Globus pallidus (tissue), 1 donor: ENCODE data around the gene INPP5D.
A peak's percentile ranks its signal among the peaks of the same experiment; 100 is the strongest.
"Not testable (repeated sequence)": the region's sequence is repeated elsewhere in the genome, so short reads cannot be mapped to it uniquely, and the experiment has no call there.

Source experiments
- DNase-seq: peaks from one replicate; pipeline ENCODE4 v3.0.0-alpha.2; 2015; ENCODE audit warnings: low spot score

INPP5D gene

GRCh38 chr2:233093721-233094120 is 33.6 kb downstream of the INPP5D start:
- no peak for DNase-seq

GRCh38 chr2:233094614-233095013 is 34.5 kb downstream of the INPP5D start:
- no peak for DNase-seq

GRCh38 chr2:233096006-233096405 is 35.9 kb downstream of the INPP5D start:
- DNase-seq, result no peak

DNA sequence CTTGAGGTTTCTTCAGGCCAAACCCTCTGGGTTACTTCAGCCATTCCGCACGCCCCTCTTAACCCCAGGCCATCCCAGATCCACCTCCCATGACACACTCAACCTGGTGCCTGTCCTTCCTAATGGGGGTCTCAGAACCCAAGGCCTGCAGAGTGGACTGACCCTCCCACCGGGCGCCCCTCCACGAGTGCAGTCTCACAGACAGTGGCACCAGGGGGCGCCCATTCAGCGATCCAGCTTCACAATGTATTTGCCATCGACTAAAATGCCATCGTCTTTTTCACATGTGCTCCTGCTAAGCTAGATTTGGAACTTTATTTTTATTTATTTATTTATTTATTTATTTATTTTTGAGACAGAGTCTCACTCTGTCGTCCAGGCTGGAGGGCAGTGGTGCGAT is 38.5 kb downstream of the INPP5D start:
- DNase-seq, result no peak

GRCh38 chr2:233099820-233100191 is 39.7 kb downstream of the INPP5D start:
- DNase-seq, result not testable (repeated sequence)

- DNase-seq, result no peak
Observed at GRCh38 chr2:233100192-233100998, 40.3 kb downstream of the INPP5D start.

DNA sequence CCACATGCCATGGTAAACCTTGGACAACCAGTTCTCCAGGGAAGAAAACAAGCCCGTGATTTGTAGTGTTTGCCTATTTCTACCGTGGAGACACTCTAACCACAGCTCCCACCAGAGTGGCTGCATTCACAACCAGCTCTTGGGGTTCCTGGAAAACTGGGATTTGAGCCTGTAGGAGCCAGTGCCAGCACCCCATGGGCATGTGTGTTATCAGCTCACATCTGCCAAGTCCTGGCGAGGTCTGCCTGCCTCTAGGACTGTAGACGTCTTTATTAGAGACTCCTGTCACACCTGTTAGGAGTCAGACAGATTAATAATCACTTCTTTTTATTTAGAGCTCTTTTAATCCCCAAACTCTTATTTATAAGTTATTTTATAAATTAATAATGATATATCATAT is 41.0 kb downstream of the INPP5D start:
- no peak for DNase-seq

GRCh38 chr2:233101816-233102215 is 41.7 kb downstream of the INPP5D start:
- DNase-seq, result no peak

DNA sequence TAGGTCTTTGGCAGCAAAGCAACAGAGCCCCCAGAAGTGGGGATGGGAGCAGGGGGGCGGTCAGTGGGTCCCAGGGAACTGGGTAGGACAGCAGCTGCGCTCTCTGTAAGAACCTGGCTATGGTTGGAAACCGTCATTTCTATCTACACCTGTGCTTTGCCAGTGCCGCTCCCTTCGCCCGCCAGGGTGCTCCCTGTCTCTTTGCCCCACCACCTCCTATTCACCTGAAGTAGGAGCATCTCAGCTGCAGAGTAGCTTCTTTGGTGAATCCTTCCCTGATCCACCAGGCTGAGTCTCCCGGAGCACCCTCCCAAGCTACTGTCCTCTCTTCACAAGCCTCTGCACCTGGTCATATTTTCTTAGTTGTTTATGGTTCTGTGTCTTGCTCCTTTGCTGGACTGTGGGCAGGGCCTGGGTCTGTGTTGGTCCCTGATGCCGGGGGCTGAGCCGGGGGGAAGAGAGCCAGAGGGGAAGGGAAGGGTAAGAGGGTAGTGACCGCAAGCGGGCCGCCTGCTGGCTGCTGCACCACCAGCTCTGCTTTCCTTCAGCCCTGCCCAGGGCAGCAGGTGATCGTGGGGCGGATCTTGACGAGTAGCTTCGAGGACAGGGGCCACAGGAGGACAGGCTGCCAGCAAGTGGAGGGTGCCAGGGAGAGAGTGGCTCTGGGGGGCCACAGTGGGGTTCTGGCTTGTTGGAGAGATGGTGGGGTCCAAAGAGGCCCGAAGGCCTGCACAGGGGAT is 45.2 kb downstream of the INPP5D start:
- DNase-seq, result no peak

- no peak for DNase-seq
Observed at GRCh38 chr2:233105930-233106329, 45.8 kb downstream of the INPP5D start.

GRCh38 chr2:233107011-233107410 is 46.9 kb downstream of the INPP5D start:
- DNase-seq, result no peak

GRCh38 chr2:233107831-233108300 is 47.7 kb downstream of the INPP5D start:
- no peak for DNase-seq

GRCh38 chr2:233108611-233109490 is 48.7 kb downstream of the INPP5D start:
- no peak for DNase-seq

GRCh38 chr2:233111427-233111826 is 51.3 kb downstream of the INPP5D start:
- no peak for DNase-seq

- no peak for DNase-seq
Observed at GRCh38 chr2:233112329-233112728, 52.2 kb downstream of the INPP5D start.

DNA sequence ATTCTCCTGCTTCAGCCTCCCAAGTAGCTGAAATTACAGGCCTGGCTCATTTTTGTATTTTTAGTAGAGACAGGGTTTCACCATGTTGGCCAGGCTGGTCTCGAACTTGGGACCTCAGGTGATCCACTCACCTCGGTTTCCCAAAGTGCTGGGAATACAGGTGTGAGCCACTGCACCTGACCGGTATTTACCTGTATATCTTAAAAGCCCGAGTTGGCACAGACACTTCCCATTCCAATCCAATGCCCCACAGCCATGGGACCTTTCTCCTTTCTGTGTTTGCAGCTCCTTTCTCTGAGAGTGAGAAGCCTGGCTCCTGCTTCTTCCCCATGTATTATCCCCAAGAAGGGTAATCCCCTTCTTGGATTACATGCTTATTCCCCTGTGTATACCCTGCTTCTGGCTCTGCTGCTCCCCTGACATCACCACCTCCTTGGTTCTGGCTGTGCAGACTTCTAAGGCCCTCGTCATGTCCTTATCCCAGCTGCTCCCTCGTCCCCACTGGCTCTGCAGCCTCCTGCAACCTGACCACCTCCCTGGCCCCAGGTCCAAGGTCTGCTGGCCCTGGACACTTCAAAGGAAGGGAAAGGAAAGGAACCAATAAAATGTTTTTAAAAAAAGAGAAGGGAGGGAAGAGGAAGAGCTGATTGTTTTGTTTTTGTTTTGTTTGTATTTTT is 52.8 kb downstream of the INPP5D start:
- DNase-seq, result no peak

- no peak for DNase-seq
Observed at GRCh38 chr2:233114421-233114861, 54.3 kb downstream of the INPP5D start.

DNA sequence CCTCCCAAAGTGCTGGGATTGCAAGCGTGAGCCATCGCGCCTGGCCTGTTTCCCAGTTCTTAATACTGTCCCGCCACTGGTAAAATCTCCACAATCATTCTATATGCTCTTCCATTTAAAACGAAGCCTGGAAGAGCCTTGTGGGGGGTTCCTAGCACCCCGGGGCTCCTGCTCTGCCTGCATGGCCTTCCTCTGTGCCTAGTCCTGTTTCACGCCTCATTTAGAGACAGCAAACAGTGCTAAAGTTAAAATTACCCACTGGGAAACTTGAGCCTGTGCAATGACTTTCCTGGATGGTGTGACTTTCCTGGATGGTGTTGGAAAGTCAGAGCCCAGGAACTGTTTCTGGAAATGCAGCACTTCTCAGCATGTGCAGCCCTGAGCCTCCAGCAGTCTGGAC is 55.0 kb downstream of the INPP5D start:
- DNase-seq, result no peak

DNA sequence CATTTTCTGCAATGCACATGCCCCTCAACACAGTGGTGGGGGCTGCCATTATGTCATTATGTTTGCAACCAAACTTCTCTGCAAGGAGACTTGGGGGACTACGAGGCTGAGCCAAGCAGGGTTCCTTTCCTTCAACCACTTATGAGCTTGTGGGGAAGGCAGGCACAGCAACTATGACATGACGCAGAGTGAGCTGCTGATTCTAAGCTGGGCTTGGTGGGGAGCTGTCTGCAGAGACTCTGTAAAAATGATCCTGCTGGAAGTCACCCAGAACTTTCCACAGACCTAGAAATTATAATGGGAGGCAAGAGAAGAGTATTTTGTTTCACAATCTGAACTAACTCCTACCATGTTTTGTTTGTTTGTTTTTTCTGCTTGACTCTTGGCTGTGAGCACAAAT is 55.6 kb downstream of the INPP5D start:
- no peak for DNase-seq

GRCh38 chr2:233116946-233117345 is 56.8 kb downstream of the INPP5D start:
- peak; percentile 53 for DNase-seq

DNA sequence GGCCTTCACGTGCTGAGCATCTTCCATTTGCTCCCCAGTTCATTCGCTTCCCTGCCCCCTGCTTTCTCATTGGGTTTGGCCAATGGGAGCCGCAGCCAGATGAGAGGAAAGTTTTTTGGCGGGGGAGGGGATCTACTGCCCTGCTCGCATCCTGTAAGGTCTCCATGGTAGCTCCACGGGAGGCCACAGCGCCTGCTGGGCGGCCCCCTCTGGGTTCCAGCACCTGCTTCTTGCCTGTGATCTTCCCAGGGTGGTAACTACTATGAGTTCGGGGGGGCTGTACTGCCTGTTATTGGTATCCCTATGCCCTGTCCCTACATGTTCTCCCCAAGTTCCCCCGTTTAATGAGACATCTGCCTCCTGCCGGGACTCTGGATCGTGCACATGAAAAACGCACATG is 57.2 kb downstream of the INPP5D start:
- DNase-seq, result no peak
